DND-41 (cell line): ENCODE measurements around the gene SF3A1.

Experiments used
- EZH2 ChIP-seq: IDR thresholded peaks from 3 replicates; pipeline ENCODE4 v1.6.1; 2012; ENCODE audit warnings: borderline replicate concordance, low read depth, mild to moderate bottlenecking, moderate library complexity, low read length, inconsistent platforms; ENCODE audit not compliant: severe bottlenecking
- TF ChIP-seq, protein P1 (sequence below): IDR thresholded peaks from 2 replicates; pipeline ENCODE4 v1.5.1; 2012; ENCODE audit warnings: borderline replicate concordance, low read length, moderate library complexity, mild to moderate bottlenecking; ENCODE audit not compliant: poor library complexity, severe bottlenecking; ENCODE audit errors: extremely low read depth

DNA sequence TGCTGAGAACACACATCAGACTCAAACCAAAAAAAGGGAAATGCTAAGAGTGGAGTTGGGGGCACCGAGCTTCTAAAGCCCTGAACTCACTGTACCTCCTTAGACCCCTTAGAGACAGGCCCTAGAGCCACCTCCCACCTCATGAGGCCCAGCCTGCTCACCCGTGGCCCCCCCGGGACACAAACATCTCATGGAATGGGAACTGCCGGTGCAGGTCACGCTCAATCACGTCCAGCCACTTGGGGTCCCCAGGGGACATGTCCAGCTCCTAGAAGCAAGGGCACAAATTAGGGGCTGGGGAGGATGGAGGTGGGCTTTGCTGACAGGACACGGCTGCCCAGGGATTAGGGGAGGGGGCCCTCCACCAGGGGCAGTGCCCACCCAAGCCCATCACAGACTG is 61.1 kb downstream of the SF3A1 start:
- TF ChIP-seq, protein P1, sequence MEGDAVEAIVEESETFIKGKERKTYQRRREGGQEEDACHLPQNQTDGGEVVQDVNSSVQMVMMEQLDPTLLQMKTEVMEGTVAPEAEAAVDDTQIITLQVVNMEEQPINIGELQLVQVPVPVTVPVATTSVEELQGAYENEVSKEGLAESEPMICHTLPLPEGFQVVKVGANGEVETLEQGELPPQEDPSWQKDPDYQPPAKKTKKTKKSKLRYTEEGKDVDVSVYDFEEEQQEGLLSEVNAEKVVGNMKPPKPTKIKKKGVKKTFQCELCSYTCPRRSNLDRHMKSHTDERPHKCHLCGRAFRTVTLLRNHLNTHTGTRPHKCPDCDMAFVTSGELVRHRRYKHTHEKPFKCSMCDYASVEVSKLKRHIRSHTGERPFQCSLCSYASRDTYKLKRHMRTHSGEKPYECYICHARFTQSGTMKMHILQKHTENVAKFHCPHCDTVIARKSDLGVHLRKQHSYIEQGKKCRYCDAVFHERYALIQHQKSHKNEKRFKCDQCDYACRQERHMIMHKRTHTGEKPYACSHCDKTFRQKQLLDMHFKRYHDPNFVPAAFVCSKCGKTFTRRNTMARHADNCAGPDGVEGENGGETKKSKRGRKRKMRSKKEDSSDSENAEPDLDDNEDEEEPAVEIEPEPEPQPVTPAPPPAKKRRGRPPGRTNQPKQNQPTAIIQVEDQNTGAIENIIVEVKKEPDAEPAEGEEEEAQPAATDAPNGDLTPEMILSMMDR = no peak
- no peak for TF ChIP-seq EZH2
